ENCODE measurements around the gene SHISA5. TPM values are rescaled to one million over a fixed set of nuclear protein-coding genes. Genes with fewer than 3 reads are reported as not detected.

SHISA5 gene
- total and polyA plus RNA-seq, 2 donors (not counting 1 experiment from before 2014, with no cell fraction given), result 147 to 183 TPM

DNA sequence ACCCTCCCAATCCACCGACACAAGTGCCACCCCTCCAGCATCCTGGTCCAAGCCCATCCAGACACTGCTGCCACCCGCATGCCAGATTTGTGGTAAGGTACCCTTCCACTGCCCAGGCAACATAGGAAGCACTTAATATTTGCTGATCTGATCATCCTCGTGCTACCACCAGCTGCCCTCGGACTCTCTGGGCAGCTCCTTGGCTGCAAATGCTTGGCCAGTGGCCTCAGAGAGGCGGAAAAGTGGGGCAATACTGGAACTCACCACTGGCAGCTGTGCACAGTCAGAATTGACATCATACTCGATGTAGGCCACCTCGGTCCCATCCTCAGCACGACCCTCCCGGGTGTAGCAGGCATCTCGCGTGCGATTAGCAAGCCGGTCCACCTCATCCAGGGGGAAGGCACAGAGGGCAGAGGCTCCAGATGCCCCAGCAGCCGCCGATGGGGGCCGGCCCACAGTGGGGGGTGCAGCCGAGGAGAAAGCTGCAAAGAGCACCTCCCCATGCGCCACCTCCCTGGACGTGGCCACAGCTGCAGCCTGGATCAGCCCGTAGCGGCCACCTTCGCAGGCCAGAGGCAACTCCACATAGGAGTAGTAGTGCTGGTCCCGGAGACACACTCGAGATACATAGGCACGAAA is 80.6 kb downstream of the SHISA5 start:
- peaks cover 0 to 4% (median 2%) of the 10 kb centered on the region in 4 experiments for H3K27me3 ChIP-seq (replicated peaks in 1 of 4; ENCODE audit: control extremely low read depth in 1 of 4, control insufficient read depth in 3 of 4, insufficient read depth in 4 of 4, low read length in 3 of 4)
- no peak overlapping the region for H3K4me3 ChIP-seq (ENCODE audit: control extremely low read depth in 1 of 5, extremely low read depth in 1 of 5, insufficient read depth in 1 of 5, low read depth in 2 of 5, low read length in 4 of 5)
- no peak overlapping the region for H3K4me2 ChIP-seq (replicated peaks; ENCODE audit: low read depth, low read length, poor library complexity, severe bottlenecking)
- H3K4me1 ChIP-seq (ENCODE audit: control insufficient read depth in 2 of 2, insufficient read depth in 2 of 2, low read length in 2 of 2), result no peaks in the 10 kb centered on the region
- ATAC-seq (ENCODE audit: low read depth) (no peak), DNase-seq (no peak)
- no peak overlapping the region for H2AFZ ChIP-seq (ENCODE audit: insufficient read depth, low read depth, low read length, poor library complexity, severe bottlenecking)
- TF ChIP-seq, protein P1, sequence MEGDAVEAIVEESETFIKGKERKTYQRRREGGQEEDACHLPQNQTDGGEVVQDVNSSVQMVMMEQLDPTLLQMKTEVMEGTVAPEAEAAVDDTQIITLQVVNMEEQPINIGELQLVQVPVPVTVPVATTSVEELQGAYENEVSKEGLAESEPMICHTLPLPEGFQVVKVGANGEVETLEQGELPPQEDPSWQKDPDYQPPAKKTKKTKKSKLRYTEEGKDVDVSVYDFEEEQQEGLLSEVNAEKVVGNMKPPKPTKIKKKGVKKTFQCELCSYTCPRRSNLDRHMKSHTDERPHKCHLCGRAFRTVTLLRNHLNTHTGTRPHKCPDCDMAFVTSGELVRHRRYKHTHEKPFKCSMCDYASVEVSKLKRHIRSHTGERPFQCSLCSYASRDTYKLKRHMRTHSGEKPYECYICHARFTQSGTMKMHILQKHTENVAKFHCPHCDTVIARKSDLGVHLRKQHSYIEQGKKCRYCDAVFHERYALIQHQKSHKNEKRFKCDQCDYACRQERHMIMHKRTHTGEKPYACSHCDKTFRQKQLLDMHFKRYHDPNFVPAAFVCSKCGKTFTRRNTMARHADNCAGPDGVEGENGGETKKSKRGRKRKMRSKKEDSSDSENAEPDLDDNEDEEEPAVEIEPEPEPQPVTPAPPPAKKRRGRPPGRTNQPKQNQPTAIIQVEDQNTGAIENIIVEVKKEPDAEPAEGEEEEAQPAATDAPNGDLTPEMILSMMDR (IDR thresholded peaks at IDR 0.05), result no peak
- TF ChIP-seq EZH2 (IDR thresholded peaks at IDR 0.05; ENCODE audit: borderline replicate concordance, insufficient read depth, low read depth, low read length, poor library complexity, severe bottlenecking), result no peak
- no peak overlapping the region for H3K27ac ChIP-seq (ENCODE audit: low read length in 2 of 2)
- H3K27me3 Mint-ChIP-seq, result peaks cover 14% of the 10 kb centered on the region
- H3K9ac ChIP-seq (ENCODE audit: low read length), result no peak overlapping the region
- intact Hi-C loops (cut with micrococcal nuclease), result no loop called here
- ChIA-PET POLR2A (interaction anchor here (0.5 kb wide), 1 partner anchor 169 kb away, joined by 5 read pairs; no protein-coding TSS in a partner anchor), CTCF (interaction anchor here (0.6 to 2.3 kb wide), 4 partner anchors 13 to 84 kb away, joined by 3 to 16 read pairs (median 7); no protein-coding TSS in a partner anchor)
- H4K20me1 ChIP-seq (ENCODE audit: control insufficient read depth, insufficient read depth, low read length, poor library complexity, severe bottlenecking), result no peaks in the 10 kb centered on the region
- H3K4me1 Mint-ChIP-seq, result peaks cover 4% of the 10 kb centered on the region
- no peak overlapping the region for H3K4me3 Mint-ChIP-seq
- H3K79me2 ChIP-seq (ENCODE audit: control insufficient read depth, insufficient read depth, low read length), result no peaks in the 10 kb centered on the region
- no peaks in the 10 kb centered on the region for H3K9me3 Mint-ChIP-seq (ENCODE audit: insufficient read depth)
- 92% methylated on average over 25 of the region's 25 CpGs for WGBS (ENCODE audit: insufficient coverage)
- no peaks in the 10 kb centered on the region for H3K36me3 ChIP-seq (replicated peaks in 1 of 2; ENCODE audit: control extremely low read depth in 1 of 2, control insufficient read depth in 1 of 2, extremely low read depth in 1 of 2, insufficient read depth in 2 of 2, low read length in 1 of 2)
- H3K9me3 ChIP-seq (ENCODE audit: control extremely low read depth in 1 of 3, control insufficient read depth in 2 of 3, insufficient read depth in 1 of 3, low read length in 2 of 3), result no peaks in the 10 kb centered on the region
- H3K27ac Mint-ChIP-seq, result no peak overlapping the region

DNA sequence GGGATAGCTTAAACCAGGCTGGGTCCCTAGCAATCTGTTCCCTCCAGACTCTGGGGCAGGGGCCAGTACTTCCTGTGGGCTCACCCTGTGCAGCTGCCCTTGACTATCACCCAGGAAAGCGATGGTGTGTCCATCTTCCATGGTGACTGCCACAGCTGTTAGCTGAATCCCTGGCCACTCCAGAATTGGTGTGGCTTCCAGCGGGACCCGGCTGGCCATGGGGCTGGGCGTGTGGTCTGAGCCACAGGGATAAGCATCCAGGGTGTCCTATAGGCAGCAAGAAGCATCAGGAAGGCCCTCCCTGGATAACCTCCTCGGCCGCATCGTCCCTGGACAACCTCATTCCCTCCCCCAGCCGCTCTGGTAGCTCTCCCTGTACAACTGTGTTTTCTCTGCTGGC is 81.3 kb downstream of the SHISA5 start:
- no peaks in the 10 kb centered on the region for H3K27me3 ChIP-seq (replicated peaks in 1 of 4; ENCODE audit: control extremely low read depth in 1 of 4, control insufficient read depth in 3 of 4, insufficient read depth in 4 of 4, low read length in 3 of 4)
- no peak overlapping the region for H3K27ac ChIP-seq (ENCODE audit: low read length in 2 of 2)
- ATAC-seq (ENCODE audit: low read depth) (no peak), DNase-seq (no peak)
- H3K36me3 ChIP-seq (replicated peaks in 1 of 2; ENCODE audit: control extremely low read depth in 1 of 2, control insufficient read depth in 1 of 2, extremely low read depth in 1 of 2, insufficient read depth in 2 of 2, low read length in 1 of 2), result no peaks in the 10 kb centered on the region
- no peaks in the 10 kb centered on the region for H3K9me3 ChIP-seq (ENCODE audit: control extremely low read depth in 1 of 3, control insufficient read depth in 2 of 3, insufficient read depth in 1 of 3, low read length in 2 of 3)
- H3K4me3 ChIP-seq (ENCODE audit: control extremely low read depth in 1 of 5, extremely low read depth in 1 of 5, insufficient read depth in 1 of 5, low read depth in 2 of 5, low read length in 4 of 5), result no peak overlapping the region
- H3K79me2 ChIP-seq (ENCODE audit: control insufficient read depth, insufficient read depth, low read length), result no peaks in the 10 kb centered on the region
- H3K4me1 ChIP-seq (ENCODE audit: control insufficient read depth in 2 of 2, insufficient read depth in 2 of 2, low read length in 2 of 2), result no peaks in the 10 kb centered on the region
- ChIA-PET CTCF (interaction anchor here (0.5 to 2.3 kb wide), 6 partner anchors 10 to 496 kb away, joined by 3 to 16 read pairs (median 4); no protein-coding TSS in a partner anchor), POLR2A (interaction anchor here (0.5 kb wide), 1 partner anchor 168 kb away, joined by 5 read pairs; no protein-coding TSS in a partner anchor)
- no peak overlapping the region for H2AFZ ChIP-seq (ENCODE audit: insufficient read depth, low read depth, low read length, poor library complexity, severe bottlenecking)
- H4K20me1 ChIP-seq (ENCODE audit: control insufficient read depth, insufficient read depth, low read length, poor library complexity, severe bottlenecking), result no peaks in the 10 kb centered on the region
- H3K27me3 Mint-ChIP-seq, result peaks cover 7% of the 10 kb centered on the region
- no peak overlapping the region for H3K27ac Mint-ChIP-seq
- H3K9me3 Mint-ChIP-seq (ENCODE audit: insufficient read depth), result no peaks in the 10 kb centered on the region
- no peak overlapping the region for H3K4me2 ChIP-seq (replicated peaks; ENCODE audit: low read depth, low read length, poor library complexity, severe bottlenecking)
- no peaks in the 10 kb centered on the region for H3K4me1 Mint-ChIP-seq
- 92% methylated on average over 8 of the region's 8 CpGs for WGBS (ENCODE audit: insufficient coverage)
- H3K9ac ChIP-seq (ENCODE audit: low read length), result no peak overlapping the region
- TF ChIP-seq EZH2 (IDR thresholded peaks at IDR 0.05; ENCODE audit: borderline replicate concordance, insufficient read depth, low read depth, low read length, poor library complexity, severe bottlenecking), result no peak
- TF ChIP-seq, protein P1 (IDR thresholded peaks at IDR 0.05), result no peak
- intact Hi-C loops (cut with micrococcal nuclease), result no loop called here
- H3K4me3 Mint-ChIP-seq, result no peak overlapping the region

Data from B cell (primary cell).